Measurements from ENCODE around the gene C11orf68. TPM values are rescaled to one million over a fixed set of nuclear protein-coding genes. Genes with fewer than 3 reads are reported as not detected.

Gene C11orf68
- total and polyA plus RNA-seq, 2 donors (not counting 1 experiment from before 2014, with no cell fraction given) = 34.9 to 50.6 TPM

DNA sequence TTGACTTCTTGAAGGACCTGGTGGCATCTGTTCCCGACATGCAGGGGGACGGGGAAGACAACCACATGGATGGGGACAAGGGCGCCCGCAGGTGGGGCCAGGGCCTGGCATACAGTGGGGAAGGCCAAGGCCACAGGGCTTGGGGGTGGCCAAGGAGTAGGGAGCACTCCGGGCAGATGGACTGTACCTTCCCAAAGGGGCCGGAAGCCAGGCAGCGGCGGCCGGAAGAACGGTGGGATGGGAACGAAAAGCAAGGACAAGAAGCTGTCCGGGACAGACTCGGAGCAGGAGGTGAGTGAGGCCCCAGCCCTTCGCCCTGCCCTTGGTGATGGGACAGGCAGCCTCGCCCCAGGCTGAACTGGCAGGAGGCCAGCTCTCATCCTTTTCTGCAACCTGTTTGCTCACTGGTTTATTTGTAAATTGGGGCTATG, 1.5 kb upstream of the C11orf68 start:
- no peaks in the 10 kb centered on the region for H3K27me3 ChIP-seq (replicated peaks in 1 of 4; ENCODE audit: control extremely low read depth in 1 of 4, control insufficient read depth in 3 of 4, insufficient read depth in 4 of 4, low read length in 3 of 4)
- Mint-ChIP-seq H3K4me3 (peak overlapping the region; percentile 95), H3K4me1 (peaks cover 35% of the 10 kb centered on the region), H3K27ac (peak overlapping the region; percentile 89), H3K9me3 (ENCODE audit: insufficient read depth) (no peaks in the 10 kb centered on the region), H3K27me3 (no peaks in the 10 kb centered on the region)
- intact Hi-C loops (cut with micrococcal nuclease) = no loop called here
- H3K9me3 ChIP-seq (ENCODE audit: control extremely low read depth in 1 of 3, control insufficient read depth in 2 of 3, insufficient read depth in 1 of 3, low read length in 2 of 3) = no peaks in the 10 kb centered on the region
- POLR2A ChIA-PET = no interaction called here
- peaks cover 38% of the 10 kb centered on the region for H3K79me2 ChIP-seq (ENCODE audit: control insufficient read depth, insufficient read depth, low read length)
- peak overlapping the region; percentile 70 for H3K9ac ChIP-seq (ENCODE audit: low read length)
- H3K4me2 ChIP-seq (replicated peaks; ENCODE audit: low read depth, low read length, poor library complexity, severe bottlenecking) = peak overlapping the region; percentile 89
- H3K4me1 ChIP-seq (ENCODE audit: control insufficient read depth in 2 of 2, insufficient read depth in 2 of 2, low read length in 2 of 2) = peaks cover 19 to 41% of the 10 kb centered on the region in 2 donors
- H3K27ac ChIP-seq (ENCODE audit: low read length in 2 of 2) = peak overlapping the region in 1 of 2 donors; percentile 52
- TF ChIP-seq EZH2 (IDR thresholded peaks at IDR 0.05; ENCODE audit: borderline replicate concordance, insufficient read depth, low read depth, low read length, poor library complexity, severe bottlenecking) = no peak
- TF ChIP-seq, protein P1, sequence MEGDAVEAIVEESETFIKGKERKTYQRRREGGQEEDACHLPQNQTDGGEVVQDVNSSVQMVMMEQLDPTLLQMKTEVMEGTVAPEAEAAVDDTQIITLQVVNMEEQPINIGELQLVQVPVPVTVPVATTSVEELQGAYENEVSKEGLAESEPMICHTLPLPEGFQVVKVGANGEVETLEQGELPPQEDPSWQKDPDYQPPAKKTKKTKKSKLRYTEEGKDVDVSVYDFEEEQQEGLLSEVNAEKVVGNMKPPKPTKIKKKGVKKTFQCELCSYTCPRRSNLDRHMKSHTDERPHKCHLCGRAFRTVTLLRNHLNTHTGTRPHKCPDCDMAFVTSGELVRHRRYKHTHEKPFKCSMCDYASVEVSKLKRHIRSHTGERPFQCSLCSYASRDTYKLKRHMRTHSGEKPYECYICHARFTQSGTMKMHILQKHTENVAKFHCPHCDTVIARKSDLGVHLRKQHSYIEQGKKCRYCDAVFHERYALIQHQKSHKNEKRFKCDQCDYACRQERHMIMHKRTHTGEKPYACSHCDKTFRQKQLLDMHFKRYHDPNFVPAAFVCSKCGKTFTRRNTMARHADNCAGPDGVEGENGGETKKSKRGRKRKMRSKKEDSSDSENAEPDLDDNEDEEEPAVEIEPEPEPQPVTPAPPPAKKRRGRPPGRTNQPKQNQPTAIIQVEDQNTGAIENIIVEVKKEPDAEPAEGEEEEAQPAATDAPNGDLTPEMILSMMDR (IDR thresholded peaks at IDR 0.05) = no peak
- peak overlapping the region in 4 of 5 experiments; percentile 69 to 85 (median 77) for H3K4me3 ChIP-seq (ENCODE audit: control extremely low read depth in 1 of 5, extremely low read depth in 1 of 5, insufficient read depth in 1 of 5, low read depth in 2 of 5, low read length in 4 of 5)
- DNase-seq = no peak
- ATAC-seq (ENCODE audit: low read depth) = no peak
- H4K20me1 ChIP-seq (ENCODE audit: control insufficient read depth, insufficient read depth, low read length, poor library complexity, severe bottlenecking) = peaks cover 4% of the 10 kb centered on the region
- peaks cover 6 to 20% of the 10 kb centered on the region in 2 experiments for H3K36me3 ChIP-seq (replicated peaks in 1 of 2; ENCODE audit: control extremely low read depth in 1 of 2, control insufficient read depth in 1 of 2, extremely low read depth in 1 of 2, insufficient read depth in 2 of 2, low read length in 1 of 2)
- peak overlapping the region; percentile 81 for H2AFZ ChIP-seq (ENCODE audit: insufficient read depth, low read depth, low read length, poor library complexity, severe bottlenecking)
- 81% methylated on average over 15 of the region's 15 CpGs for WGBS (ENCODE audit: insufficient coverage)
- CTCF ChIA-PET = interaction anchor here (1.3 kb wide), 1 partner anchor 32 kb away, joined by 4 read pairs; the partner anchor contains the start of gene FIBP
